Neural progenitor cell (in vitro differentiated cells): ENCODE results near the gene QPCTL. TPM values are rescaled to one million over a fixed set of nuclear protein-coding genes. Genes with fewer than 3 reads are reported as not detected.
"Not testable (repeated sequence)": the region's sequence is repeated elsewhere in the genome, so short reads cannot be mapped to it uniquely, and the experiment has no call there.

Source experiments
- DNase-seq: peaks from one replicate; pipeline ENCODE4 v3.0.0-alpha.2; 2016; ENCODE audit warnings: low spot score
- H2AFZ ChIP-seq: fragments of 200-600 bp; sonication (generic); replicated peaks from 2 replicates; pipeline ENCODE4 v1.6.1; 2016; ENCODE audit warnings: antibody characterized with exemption
- H3F3A ChIP-seq: fragments of 200-600 bp; sonication (generic); 2 replicates; pipeline ENCODE4 v1.6.1; 2016; ENCODE audit warnings: antibody characterized with exemption, low read depth
- H3K27ac ChIP-seq: fragments of 200-600 bp; sonication (generic); 2 replicates; pipeline ENCODE4 v1.5.1; 2016; ENCODE audit warnings: mild to moderate bottlenecking
- H3K27me3 ChIP-seq: fragments of 200-600 bp; sonication (generic); 2 replicates; pipeline ENCODE4 v1.6.1; 2016; ENCODE audit warnings: mild to moderate bottlenecking, moderate library complexity
- H3K36me3 ChIP-seq: fragments of 200-600 bp; sonication (generic); 2 replicates; pipeline ENCODE4 v1.5.1; 2016
- H3K4me1 ChIP-seq: fragments of 200-600 bp; sonication (generic); 2 replicates; pipeline ENCODE4 v1.6.1; 2016; ENCODE audit warnings: mixed run types
- H3K4me2 ChIP-seq: fragments of 200-600 bp; sonication (generic); 2 replicates; pipeline ENCODE4 v1.6.1; 2016
- H3K4me3 ChIP-seq: fragments of 200-600 bp; sonication (generic); 2 replicates; pipeline ENCODE4 v1.5.1; 2016
- H3K79me2 ChIP-seq: fragments of 200-600 bp; sonication (generic); 2 replicates; pipeline ENCODE4 v1.6.1; 2016; ENCODE audit warnings: low read depth
- H3K9ac ChIP-seq: fragments of 200-600 bp; sonication (generic); 2 replicates; pipeline ENCODE4 v1.6.1; 2016
- H3K9me3 ChIP-seq: fragments of 200-600 bp; sonication (generic); 2 replicates; pipeline ENCODE4 v1.5.1; 2016; ENCODE audit warnings: low read depth
- H4K20me1 ChIP-seq: fragments of 200-600 bp; sonication (generic); 2 replicates; pipeline ENCODE4 v1.6.1; 2016; ENCODE audit warnings: low read depth
- H3K27ac Mint-ChIP-seq: 3 replicates; pipeline ENCODE4 v1.8.0; 2021; ENCODE audit warnings: mixed read lengths
- H3K27me3 Mint-ChIP-seq: 2 replicates; pipeline ENCODE4 v1.8.0; 2022; ENCODE audit warnings: low read depth, mild to moderate bottlenecking, inconsistent platforms, moderate library complexity, mixed read lengths; ENCODE audit not compliant: insufficient read depth
- H3K36me3 Mint-ChIP-seq: 3 replicates; pipeline ENCODE4 v1.8.0; 2021; ENCODE audit warnings: mixed read lengths
- H3K4me1 Mint-ChIP-seq: 3 replicates; pipeline ENCODE4 v1.8.0; 2021; ENCODE audit warnings: mixed read lengths
- H3K4me3 Mint-ChIP-seq: 3 replicates; pipeline ENCODE4 v1.8.0; 2021; ENCODE audit warnings: mild to moderate bottlenecking, moderate library complexity, mixed read lengths
- H3K9me3 Mint-ChIP-seq: 3 replicates; pipeline ENCODE4 v1.8.0; 2020; ENCODE audit warnings: mixed read lengths
- EZH2 ChIP-seq: fragments of 200-600 bp; sonication (generic); IDR thresholded peaks from 2 replicates; pipeline ENCODE4 v1.6.1; 2017; ENCODE audit warnings: antibody characterized with exemption, mild to moderate bottlenecking, moderate library complexity
- EZH2phosphoT487 ChIP-seq: fragments of 200-600 bp; sonication (generic); IDR thresholded peaks from 2 replicates; pipeline ENCODE4 v1.6.1; 2017; ENCODE audit warnings: antibody characterized with exemption
- total RNA-seq: library from RNA; depleted of rRNA; stranded (reverse); fragments of >200 nt; gene quantifications from 2 replicates; pipeline ENCODE4 v1.2.3, GENCODE V29; 2015; ENCODE audit warnings: low replicate concordance
- TF ChIP-seq, protein P1 (sequence below): fragments of 200-600 bp; sonication (generic); IDR thresholded peaks from 2 replicates; pipeline ENCODE4 v1.5.1; 2017; ENCODE audit warnings: antibody characterized with exemption, mild to moderate bottlenecking

The QPCTL gene
- total RNA-seq, 1 donor from 2014 or later: 4.5 TPM

DNA sequence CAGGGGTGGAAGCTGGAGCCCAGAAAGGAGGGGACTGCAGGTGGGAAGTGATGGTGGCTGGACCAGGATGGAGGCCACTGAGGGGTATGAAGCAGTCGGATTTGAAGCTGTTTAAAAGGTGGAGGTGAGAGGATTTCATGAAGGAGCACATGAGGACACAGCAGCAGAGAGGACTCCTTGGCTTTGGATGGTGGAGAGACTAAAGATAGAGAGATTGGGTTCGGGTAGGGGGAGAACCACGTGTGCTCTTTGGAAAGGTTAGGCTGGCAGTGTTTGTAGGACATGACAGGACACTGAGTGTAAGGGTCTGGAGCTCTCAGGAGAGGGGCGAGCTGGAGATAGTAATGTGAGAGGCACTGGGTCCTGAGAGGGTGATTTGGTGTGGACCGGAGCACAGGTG is 9.6 kb upstream of the QPCTL start:
- H4K20me1 ChIP-seq: peaks cover 3% of the 10 kb centered on the region
- peaks cover 12% of the 10 kb centered on the region for H3K27me3 Mint-ChIP-seq
- H3K9ac ChIP-seq: no peak overlapping the region
- peaks cover 2% of the 10 kb centered on the region for H3K4me1 Mint-ChIP-seq
- no peak overlapping the region for H3K27ac Mint-ChIP-seq
- H3K4me1 ChIP-seq: peaks cover 3% of the 10 kb centered on the region
- H3K36me3 ChIP-seq: no peaks in the 10 kb centered on the region
- peak overlapping the region; percentile 0 for H3K4me3 Mint-ChIP-seq
- H3F3A ChIP-seq: peaks cover 16% of the 10 kb centered on the region
- DNase-seq: no peak
- no peak overlapping the region for H3K27ac ChIP-seq
- no peaks in the 10 kb centered on the region for H3K9me3 Mint-ChIP-seq
- peaks cover 7% of the 10 kb centered on the region for H3K36me3 Mint-ChIP-seq
- no peak overlapping the region for H3K4me2 ChIP-seq
- TF ChIP-seq EZH2 (no peak), EZH2phosphoT487 (no peak)
- TF ChIP-seq, protein P1, sequence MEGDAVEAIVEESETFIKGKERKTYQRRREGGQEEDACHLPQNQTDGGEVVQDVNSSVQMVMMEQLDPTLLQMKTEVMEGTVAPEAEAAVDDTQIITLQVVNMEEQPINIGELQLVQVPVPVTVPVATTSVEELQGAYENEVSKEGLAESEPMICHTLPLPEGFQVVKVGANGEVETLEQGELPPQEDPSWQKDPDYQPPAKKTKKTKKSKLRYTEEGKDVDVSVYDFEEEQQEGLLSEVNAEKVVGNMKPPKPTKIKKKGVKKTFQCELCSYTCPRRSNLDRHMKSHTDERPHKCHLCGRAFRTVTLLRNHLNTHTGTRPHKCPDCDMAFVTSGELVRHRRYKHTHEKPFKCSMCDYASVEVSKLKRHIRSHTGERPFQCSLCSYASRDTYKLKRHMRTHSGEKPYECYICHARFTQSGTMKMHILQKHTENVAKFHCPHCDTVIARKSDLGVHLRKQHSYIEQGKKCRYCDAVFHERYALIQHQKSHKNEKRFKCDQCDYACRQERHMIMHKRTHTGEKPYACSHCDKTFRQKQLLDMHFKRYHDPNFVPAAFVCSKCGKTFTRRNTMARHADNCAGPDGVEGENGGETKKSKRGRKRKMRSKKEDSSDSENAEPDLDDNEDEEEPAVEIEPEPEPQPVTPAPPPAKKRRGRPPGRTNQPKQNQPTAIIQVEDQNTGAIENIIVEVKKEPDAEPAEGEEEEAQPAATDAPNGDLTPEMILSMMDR: no peak
- no peaks in the 10 kb centered on the region for H3K9me3 ChIP-seq
- no peak overlapping the region for H2AFZ ChIP-seq
- no peak overlapping the region for H3K4me3 ChIP-seq
- H3K27me3 ChIP-seq: peaks cover 42% of the 10 kb centered on the region
- H3K79me2 ChIP-seq: no peaks in the 10 kb centered on the region

DNA sequence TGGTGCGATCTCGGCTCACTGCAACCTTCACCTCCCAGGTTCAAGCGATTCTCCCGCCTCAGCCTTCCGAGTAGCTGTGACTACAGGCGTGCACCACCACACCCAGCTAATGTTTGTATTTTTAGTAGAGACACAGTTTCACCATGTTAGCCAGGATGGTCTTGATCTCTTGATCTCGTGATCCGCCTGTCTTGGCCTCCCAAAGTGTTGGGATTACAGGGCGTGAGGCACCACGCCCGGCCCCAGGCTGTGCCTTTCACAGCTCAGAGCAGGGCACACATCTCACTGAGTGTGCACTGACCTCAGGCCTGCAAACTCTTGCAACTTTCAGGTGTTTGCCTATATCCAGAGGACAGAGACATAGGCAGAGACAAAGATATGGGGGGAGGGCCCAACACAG is 7.4 kb upstream of the QPCTL start:
- H3K4me2 ChIP-seq, H3K27ac Mint-ChIP-seq, DNase-seq, H3K4me3 ChIP-seq, H2AFZ ChIP-seq, H3K4me3 Mint-ChIP-seq, H3K9ac ChIP-seq, H3K9me3 Mint-ChIP-seq, H3K9me3 ChIP-seq, H3K4me1 Mint-ChIP-seq, H3K27ac ChIP-seq, H3K4me1 ChIP-seq, H4K20me1 ChIP-seq, H3K36me3 ChIP-seq, H3K27me3 Mint-ChIP-seq: not testable (repeated sequence)
- peaks cover 20% of the 10 kb centered on the region for H3F3A ChIP-seq
- H3K79me2 ChIP-seq: peaks cover 10% of the 10 kb centered on the region
- H3K36me3 Mint-ChIP-seq: peaks cover 10% of the 10 kb centered on the region
- peaks cover 21% of the 10 kb centered on the region for H3K27me3 ChIP-seq

DNA sequence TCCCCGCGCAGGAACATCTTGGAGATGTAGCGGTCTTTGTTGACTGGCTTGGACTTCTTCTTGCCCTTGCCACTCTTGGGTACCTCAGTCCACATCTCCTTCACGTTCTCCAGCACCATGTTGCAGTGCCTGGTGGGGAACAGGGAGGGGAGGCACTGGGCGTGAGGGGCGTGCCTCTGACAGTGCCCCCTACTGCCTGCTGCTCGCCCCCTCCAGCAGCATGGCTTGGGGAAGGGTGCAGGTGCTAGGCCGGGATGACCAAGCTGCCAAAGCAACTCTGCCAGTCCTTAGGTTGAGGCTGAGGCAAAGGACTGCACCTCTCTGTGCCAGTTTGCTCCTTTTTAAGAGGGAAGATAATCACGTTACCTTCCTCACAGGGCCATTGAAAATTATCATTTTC is 4.9 kb upstream of the QPCTL start:
- H3K27ac Mint-ChIP-seq: no peak overlapping the region
- H3K4me1 Mint-ChIP-seq: peaks cover 11% of the 10 kb centered on the region
- H3K36me3 Mint-ChIP-seq: peaks cover 10% of the 10 kb centered on the region
- Histone ChIP-seq H3K79me2 (peaks cover 24% of the 10 kb centered on the region), H3K27me3 (no peaks in the 10 kb centered on the region), H3K4me3 (no peak overlapping the region), H2AFZ (no peak overlapping the region), H3K27ac (no peak overlapping the region), H4K20me1 (peaks cover 14% of the 10 kb centered on the region), H3K9ac (no peak overlapping the region), H3K36me3 (no peaks in the 10 kb centered on the region), H3K9me3 (no peaks in the 10 kb centered on the region), H3K4me1 (peaks cover 6% of the 10 kb centered on the region), H3F3A (peaks cover 29% of the 10 kb centered on the region), H3K4me2 (no peak overlapping the region)
- H3K4me3 Mint-ChIP-seq: no peak overlapping the region
- no peak for DNase-seq
- peaks cover 4% of the 10 kb centered on the region for H3K27me3 Mint-ChIP-seq
- no peak for TF ChIP-seq EZH2
- TF ChIP-seq EZH2phosphoT487: no peak
- TF ChIP-seq, protein P1: no peak
- H3K9me3 Mint-ChIP-seq: no peaks in the 10 kb centered on the region

DNA sequence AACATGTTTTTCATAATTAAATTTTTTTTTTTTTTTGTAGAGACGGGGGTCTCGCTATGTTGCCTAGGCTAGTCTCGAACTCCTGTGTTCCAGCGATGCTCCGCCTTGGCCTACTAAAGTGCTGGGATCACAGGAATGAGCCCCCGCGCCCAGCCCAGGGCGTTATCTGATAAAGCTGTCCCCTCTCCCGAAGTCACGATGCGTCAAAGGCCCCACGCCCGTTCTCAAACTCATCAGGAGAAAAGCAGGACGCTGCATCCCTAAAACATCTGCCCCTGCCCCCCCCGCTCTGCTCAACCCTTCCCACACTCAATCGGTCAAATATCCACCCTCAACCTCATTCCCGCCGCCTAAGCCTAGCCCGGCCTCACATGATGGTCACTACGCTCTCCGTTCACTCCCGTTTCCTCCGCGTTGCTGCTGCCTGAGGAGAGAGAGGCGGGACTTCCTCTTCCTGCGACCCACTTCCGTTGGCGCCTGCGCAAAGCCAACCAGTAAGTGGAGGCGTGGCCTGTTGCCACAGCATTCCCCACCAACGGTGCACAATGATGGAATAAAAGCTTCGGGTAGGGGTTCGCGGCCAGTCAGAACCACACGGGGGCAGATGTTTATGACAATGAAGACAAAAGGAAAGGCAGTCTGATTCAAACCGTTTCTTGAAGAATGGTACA is 815 bp upstream of the QPCTL start, which contains the start of gene SNRPD2:
SNRPD2 (minus strand) TSS at position 438 of the 671 bp plus-strand sequence; CDS start at position 373, 65 bp downstream.
- H3K4me1 Mint-ChIP-seq: peaks cover 11% of the 10 kb centered on the region
- peak within 1 kb of the TSS; percentile 91 for H2AFZ ChIP-seq
- H3F3A ChIP-seq: peaks cover 19% of the 10 kb centered on the region
- no peaks in the 10 kb centered on the region for H3K36me3 ChIP-seq
- peak within 1 kb of the TSS; percentile 90 for H3K27ac Mint-ChIP-seq
- H3K36me3 Mint-ChIP-seq: peaks cover 15% of the 10 kb centered on the region
- peak; percentile 98 for DNase-seq
- H3K9ac ChIP-seq: peak within 1 kb of the TSS; percentile 81
- H3K79me2 ChIP-seq: peaks cover 28% of the 10 kb centered on the region
- peak within 1 kb of the TSS; percentile 54 for H3K27ac ChIP-seq
- TF ChIP-seq EZH2phosphoT487 (no peak), EZH2 (no peak)
- TF ChIP-seq, protein P1: no peak
- H3K4me1 ChIP-seq: peaks cover 6% of the 10 kb centered on the region
- H3K27me3 Mint-ChIP-seq: peaks cover 4% of the 10 kb centered on the region
- H4K20me1 ChIP-seq: peaks cover 14% of the 10 kb centered on the region
- peak within 1 kb of the TSS; percentile 83 for H3K4me2 ChIP-seq
- no peaks in the 10 kb centered on the region for H3K9me3 Mint-ChIP-seq
- H3K4me3 ChIP-seq: peak within 1 kb of the TSS; percentile 78
- peak within 1 kb of the TSS; percentile 96 for H3K4me3 Mint-ChIP-seq
- no peaks in the 10 kb centered on the region for H3K9me3 ChIP-seq
- no peaks in the 10 kb centered on the region for H3K27me3 ChIP-seq
